GM18858 (cell line): ENCODE results near the gene TXNRD2.

Source experiments
- ATAC-seq: cut with Tn5 transposase; IDR thresholded peaks from one replicate; pipeline ENCODE4 v1.9.1; 2021; ENCODE audit not compliant: unreplicated experiment

The TXNRD2 gene

GRCh38 chr22:19868333-19868732 lies 73.3 kb downstream of the TXNRD2 start:
- no peak for ATAC-seq

GRCh38 chr22:19867617-19868016 lies 74.0 kb downstream of the TXNRD2 start:
- ATAC-seq, result no peak

- ATAC-seq, result no peak
Observed at GRCh38 chr22:19866665-19867009, 75.0 kb downstream of the TXNRD2 start.

GRCh38 chr22:19865141-19865829 lies 76.3 kb downstream of the TXNRD2 start:
- no peak for ATAC-seq

GRCh38 chr22:19864538-19865106 lies 77.0 kb downstream of the TXNRD2 start:
- ATAC-seq, result no peak

- ATAC-seq, result no peak
Observed at GRCh38 chr22:19863571-19863970, 78.0 kb downstream of the TXNRD2 start.

- ATAC-seq, result no peak
Observed at GRCh38 chr22:19862619-19863246, 78.9 kb downstream of the TXNRD2 start.

GRCh38 chr22:19859861-19860510 lies 81.6 kb downstream of the TXNRD2 start:
- no peak for ATAC-seq

GRCh38 chr22:19857382-19857781 lies 84.2 kb downstream of the TXNRD2 start:
- ATAC-seq, result no peak

GRCh38 chr22:19855504-19856409 lies 85.9 kb downstream of the TXNRD2 start:
- peak; percentile 12 for ATAC-seq

- peak; percentile 69 for ATAC-seq
Observed at GRCh38 chr22:19854778-19855503, 86.7 kb downstream of the TXNRD2 start, which contains the start of the genes GNB1L and RTL10. GNB1L (minus strand) TSS chr22:19854874; CDS start chr22:19821355, 33,519 bp downstream. RTL10 (minus strand) TSS chr22:19854874; CDS start chr22:19852261, 2,613 bp downstream.

GRCh38 chr22:19853879-19854777 lies 87.5 kb downstream of the TXNRD2 start:
- ATAC-seq, result no peak

GRCh38 chr22:19853058-19853878 lies 88.3 kb downstream of the TXNRD2 start:
- ATAC-seq, result no peak

- no peak for ATAC-seq
Observed at GRCh38 chr22:19852177-19852781, 89.3 kb downstream of the TXNRD2 start.

- ATAC-seq, result no peak
Observed at GRCh38 chr22:19851291-19852176, 90.1 kb downstream of the TXNRD2 start.

GRCh38 chr22:19850763-19851109 lies 90.9 kb downstream of the TXNRD2 start:
- no peak for ATAC-seq
